ENCODE data around the gene CTNNBL1.

DNA sequence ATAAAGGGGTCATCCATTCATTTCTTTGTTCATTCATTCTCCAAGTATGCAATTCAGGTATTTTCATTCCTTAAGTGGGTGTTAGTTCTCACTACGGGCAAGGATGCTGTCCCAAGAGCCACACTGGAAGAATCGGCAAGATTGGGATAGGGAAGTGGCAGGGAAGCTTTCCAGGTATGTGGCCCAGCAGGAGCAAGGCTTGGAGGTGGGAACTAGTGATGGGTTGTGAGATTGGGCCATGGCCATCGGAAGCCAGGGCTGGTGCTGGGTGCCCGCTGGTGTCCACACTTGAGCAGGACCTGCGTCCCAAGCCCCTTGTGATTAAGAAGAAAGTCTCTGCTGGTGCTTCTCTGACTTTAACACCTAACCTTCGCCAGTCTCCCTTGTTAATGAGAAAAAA, 224.2 kb downstream of the CTNNBL1 start:
- TF ChIP-seq MXI1 (IDR thresholded peaks at IDR 0.05; ENCODE audit: low read depth, low read length) (no peak), CHD2 (IDR thresholded peaks at IDR 0.05; ENCODE audit: low read length, partially characterized antibody) (no peak), EP300 (IDR thresholded peaks at IDR 0.05; ENCODE audit: borderline replicate concordance in 1 of 2, low read depth in 1 of 2, low read length in 1 of 2) (no peak)
- TF ChIP-seq, protein P1, sequence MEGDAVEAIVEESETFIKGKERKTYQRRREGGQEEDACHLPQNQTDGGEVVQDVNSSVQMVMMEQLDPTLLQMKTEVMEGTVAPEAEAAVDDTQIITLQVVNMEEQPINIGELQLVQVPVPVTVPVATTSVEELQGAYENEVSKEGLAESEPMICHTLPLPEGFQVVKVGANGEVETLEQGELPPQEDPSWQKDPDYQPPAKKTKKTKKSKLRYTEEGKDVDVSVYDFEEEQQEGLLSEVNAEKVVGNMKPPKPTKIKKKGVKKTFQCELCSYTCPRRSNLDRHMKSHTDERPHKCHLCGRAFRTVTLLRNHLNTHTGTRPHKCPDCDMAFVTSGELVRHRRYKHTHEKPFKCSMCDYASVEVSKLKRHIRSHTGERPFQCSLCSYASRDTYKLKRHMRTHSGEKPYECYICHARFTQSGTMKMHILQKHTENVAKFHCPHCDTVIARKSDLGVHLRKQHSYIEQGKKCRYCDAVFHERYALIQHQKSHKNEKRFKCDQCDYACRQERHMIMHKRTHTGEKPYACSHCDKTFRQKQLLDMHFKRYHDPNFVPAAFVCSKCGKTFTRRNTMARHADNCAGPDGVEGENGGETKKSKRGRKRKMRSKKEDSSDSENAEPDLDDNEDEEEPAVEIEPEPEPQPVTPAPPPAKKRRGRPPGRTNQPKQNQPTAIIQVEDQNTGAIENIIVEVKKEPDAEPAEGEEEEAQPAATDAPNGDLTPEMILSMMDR (IDR thresholded peaks at IDR 0.05), result no peak
- TF ChIP-seq, protein P2, sequence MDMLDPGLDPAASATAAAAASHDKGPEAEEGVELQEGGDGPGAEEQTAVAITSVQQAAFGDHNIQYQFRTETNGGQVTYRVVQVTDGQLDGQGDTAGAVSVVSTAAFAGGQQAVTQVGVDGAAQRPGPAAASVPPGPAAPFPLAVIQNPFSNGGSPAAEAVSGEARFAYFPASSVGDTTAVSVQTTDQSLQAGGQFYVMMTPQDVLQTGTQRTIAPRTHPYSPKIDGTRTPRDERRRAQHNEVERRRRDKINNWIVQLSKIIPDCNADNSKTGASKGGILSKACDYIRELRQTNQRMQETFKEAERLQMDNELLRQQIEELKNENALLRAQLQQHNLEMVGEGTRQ (IDR thresholded peaks at IDR 0.05; ENCODE audit: borderline replicate concordance, low read depth, low read length), result no peak

All from SK-N-SH (cell line).